Measurements from ENCODE around the gene PSD2.

PSD2 gene

DNA sequence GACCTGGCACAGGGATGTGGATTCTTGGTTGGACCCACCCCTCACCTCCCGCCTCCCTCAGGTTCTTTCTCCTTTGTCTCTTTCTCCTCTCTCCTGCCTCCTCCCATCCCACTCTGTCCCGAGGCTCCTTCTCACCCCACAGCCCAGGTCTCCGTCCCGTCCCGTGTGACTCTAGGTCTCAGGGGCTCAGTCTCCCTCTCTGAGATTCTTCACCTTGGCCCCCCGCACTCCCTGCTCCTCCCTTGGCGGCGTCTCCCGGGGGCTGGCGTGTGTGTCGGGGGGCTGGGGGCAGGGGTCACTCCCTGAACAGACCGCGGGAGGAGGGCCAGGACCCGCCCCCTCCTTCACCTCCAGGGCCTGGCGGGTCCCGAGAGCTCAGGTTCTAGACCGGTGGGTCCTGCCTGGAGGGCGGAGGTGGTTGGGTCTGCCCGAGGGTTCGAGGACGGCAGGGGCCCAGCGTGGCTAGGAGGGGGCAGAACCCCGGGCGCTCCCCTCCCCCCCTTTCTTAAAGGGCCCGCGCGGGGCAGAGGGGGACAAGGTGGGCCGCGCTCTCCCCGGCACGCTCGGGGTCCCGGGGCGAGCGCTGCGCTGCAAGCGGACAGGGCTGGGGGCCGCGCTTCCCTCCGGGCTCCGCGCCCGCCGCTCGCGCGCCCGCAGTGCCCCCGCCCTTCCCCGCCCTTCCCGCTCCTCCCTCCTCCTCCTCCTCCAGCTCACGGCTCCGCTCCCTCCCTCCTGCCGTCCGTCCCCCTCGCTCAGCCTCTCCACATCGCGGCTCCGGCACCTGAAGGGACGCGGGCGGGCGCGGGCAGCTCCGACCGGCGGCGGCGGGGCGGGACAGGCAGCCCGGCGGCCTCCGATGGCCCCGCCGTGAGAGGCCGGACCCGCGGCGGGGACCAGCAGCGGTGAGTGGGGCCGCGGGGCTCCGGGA lies at the start of gene PSD2:
Gene PSD2 (plus strand): TSS at position 735 of the 928 bp plus-strand sequence. CDS start 13,633 bp downstream, outside the sequence.
- DNase-seq: peak; percentile 67

DNA sequence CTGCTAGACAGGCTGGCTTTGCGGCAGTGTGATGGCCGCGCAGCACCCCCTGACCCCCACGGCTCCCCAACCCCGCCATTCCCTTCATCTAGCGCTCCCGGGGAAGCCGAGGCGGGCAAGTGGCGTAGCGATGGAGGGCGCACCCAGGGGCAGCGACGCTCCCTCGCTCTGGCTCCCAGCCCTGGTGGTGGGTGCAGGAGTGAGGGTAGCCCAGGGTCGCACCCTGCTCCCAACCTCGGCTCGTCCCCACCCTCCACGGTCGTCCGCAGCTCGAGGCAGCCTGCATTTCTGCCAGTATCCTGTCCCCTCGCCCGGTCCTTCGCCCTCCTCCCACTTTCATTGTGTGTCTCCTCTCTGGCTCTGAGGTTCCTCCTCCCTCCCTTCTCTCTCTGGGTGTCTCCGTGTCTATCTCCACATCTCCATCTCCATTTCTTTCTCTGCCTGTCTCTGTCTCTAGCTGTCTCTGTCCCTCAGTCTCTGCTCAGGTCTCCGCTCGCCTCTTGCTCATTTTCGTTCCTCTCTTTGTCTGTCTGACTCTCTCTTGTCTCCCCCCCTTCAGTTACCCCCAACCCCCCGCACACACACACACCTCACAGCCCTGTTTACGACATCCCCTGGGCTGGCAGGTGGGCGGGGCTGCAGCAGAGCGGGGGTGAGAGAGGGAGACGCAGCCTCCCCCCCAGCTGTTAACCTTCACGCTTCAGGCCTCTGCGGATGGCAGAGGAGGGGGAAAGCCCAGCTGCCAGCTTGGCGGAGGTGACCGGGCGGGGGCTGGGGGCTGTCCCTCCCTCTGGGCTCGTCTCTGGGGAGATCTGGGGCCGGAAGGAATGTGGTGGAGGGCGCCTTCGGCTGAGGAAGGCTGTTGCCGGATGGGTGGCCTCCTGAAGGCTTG lies 48.7 kb upstream of the PSD2 start:
- peak; percentile 87 for DNase-seq

DNA sequence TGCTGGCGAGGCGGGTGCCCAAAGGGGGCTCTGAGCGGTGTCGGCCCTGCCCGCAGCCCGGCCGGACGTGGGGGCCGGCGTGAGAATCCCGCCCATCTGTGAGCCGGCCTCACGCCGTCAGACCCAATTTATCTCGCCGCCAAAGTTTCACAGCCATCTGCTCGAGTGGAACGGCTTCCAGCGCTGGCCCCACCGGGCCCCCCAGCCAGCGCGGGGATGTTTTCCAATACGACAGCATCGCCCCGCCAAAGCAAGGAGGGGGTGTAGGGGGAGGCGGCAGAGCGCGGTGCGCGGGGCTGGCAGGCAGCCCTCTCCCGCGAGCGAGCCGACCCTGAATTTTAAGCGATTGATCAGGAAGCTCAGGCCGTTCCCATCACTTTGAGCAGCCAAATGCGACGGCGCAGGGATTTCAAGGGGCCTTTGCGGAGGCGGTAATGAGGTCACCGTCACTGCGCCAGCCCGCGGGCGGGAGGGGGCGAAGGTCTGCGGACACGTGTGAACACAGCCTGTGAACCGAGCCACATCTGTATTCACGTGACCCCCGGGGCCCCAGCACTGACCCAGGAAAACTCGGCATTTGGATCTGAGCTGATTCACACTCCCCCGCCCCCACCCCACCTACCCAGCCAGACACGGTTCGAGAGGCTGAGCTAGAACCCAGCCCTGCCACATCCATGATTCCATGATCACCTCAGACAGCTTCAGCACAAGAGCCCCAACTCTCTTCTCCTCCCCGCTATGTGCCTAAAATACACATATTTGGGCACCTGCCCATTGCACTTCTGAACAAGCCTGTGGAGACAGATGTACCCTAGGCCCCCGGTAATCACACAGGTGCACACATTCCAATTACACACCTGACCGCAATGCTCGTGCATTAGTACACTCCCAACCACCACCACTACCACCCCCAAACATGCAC lies 47.8 kb upstream of the PSD2 start:
- DNase-seq: peak; percentile 79

DNA sequence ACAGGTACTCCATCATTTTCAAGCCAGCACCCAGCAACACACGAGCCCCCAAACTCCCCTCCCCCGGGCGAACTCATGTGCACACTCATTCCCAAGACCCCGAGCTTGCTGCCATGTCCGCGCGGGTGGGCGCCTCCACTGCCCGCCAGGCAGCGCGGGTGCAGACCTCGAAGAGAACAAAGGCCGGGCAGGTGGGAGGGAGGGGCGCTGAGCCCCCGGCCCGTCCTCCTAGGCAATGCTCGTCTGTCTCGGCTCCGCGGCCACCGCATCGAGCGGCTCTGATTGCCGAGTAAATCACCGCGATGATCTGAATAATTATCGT lies 47.1 kb upstream of the PSD2 start:
- no peak for DNase-seq

DNA sequence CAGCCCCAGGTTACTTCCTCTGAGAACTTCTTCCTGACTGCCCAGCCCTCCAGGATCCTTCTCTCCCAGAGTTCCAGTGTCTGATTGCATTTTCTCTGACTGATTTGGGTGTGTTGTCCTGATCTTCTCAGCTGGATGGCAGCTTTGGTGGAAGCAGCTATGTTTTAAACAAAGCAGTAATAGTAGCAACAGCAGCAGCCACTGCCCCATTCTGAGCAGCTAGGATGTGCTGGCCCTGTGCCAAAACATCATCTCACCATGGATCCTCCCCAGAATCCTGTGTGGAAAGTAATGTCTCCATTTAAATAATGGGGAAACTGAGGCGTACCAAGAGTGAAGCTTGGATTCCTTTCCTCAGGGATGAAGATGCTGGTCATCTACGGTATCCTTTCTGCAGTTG lies 46.4 kb upstream of the PSD2 start:
- no peak for DNase-seq

DNA sequence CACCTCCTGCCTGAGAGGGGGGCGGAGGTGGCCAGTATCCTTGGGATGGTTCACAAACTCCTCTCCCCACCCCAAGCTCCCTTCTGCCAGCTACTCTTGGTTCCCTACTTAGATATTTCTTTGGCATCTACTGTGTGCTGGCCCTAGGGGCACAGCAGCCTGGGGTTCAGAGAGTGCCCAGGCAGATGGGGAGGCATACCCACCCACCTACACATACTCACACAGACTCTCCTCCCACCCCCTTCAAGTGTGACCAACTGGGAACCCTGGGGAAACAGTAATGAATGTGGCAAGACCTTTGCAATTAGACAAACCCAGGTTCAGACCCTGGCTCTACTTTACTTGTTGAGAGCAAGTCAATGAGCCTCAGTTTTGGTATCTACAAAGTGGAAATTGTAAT lies 44.4 kb upstream of the PSD2 start:
- no peak for DNase-seq

DNA sequence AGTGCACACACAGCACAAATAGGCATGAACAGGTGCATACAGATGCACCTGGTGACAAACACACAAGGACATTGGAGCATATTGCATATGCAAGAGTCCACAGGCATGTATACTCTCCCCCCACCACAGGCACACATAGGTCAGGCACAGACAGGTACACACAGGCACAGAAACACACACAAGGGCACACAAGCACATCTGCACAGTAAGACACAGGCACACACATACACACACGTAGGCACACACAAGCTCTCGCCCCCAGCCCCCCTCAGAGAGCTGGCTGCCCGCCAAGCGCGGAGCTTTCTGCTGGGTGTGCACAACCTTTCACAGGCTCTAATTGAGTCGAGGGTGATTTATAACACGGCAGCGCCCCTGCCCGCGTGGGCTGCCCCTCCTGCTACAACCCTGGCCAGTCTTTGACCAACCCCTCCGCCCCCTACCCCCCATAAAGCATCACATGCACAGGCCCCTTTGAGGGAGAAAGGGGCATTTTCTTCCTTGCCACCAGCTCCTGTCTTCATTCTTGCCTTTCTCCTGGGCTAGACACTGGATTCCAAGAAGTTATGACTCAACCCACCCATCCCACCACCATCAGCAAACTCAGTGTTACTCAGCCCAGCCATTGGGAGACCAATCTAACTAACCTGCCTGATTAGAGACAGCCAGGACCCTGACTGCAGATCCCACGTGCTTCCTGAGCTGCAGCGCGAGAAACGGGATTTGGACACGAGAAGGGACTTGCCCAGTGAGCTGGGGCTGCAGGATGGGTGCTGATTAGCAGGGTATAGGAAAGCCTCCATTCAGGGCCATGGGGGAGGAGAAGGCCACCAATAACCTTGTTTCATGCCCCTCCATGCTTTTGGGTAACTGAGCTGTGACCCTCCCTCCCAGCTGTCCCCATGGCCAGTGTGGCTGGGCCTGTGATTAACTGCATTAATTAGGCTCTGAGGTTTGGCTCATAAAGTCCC lies 42.8 kb upstream of the PSD2 start:
- no peak for DNase-seq

DNA sequence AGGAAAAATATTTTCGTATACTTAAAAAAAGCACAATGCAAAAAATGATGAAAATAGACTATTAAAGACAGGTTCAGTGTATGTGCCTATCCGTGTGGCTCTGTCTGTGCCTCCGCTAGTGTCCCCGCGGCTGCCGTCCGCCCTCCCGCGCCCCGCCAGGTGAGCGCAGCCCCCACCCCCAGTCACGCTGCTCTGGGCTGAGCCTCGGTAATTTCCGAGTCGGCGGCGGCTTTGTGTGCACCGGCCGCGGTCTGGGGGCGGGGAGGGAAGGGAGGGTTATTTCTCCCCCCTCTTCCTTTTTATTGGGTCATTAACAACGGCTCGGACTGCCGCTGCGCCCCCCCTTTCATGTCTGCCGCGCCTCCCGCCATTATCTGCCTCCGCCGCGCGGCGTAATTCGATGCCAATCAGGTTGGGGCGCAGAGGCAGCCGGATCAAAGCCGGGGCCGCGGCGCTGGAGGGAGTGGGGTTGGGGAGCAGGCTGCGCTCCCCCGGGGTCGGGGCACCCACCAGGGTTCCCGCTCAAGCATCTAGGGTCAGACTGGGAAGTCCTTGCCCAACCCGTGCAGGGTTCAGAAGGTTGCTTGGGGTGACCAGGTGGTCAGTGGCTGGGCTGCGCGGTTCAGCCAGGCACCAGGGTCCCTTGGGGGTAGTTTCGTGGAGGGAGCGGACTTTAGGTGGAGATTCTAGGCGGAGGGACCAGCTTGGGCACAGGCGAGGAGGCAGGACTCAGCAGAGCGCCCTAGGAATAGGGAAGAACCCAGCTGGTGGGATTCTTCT lies 39.5 kb upstream of the PSD2 start:
- DNase-seq: no peak

DNA sequence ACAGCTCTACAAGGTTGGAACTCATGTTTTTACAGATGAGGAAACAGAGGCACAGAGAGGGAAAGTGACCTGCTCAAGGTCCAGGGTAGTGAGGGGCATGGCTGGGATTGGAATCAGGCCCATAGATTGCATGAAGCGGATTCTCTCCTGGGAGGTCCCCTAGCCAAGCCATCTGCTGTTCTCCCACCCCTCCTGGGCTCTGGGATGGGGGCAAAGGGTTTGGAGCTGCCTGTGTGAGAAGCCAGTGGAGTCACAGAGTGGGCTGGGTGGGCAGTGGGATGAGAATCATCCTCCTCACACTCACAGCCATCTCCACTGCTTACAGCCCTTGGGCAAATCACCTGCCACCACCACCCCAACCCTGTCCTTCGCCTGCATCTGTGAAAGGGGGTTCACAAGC lies 38.6 kb upstream of the PSD2 start:
- no peak for DNase-seq

DNA sequence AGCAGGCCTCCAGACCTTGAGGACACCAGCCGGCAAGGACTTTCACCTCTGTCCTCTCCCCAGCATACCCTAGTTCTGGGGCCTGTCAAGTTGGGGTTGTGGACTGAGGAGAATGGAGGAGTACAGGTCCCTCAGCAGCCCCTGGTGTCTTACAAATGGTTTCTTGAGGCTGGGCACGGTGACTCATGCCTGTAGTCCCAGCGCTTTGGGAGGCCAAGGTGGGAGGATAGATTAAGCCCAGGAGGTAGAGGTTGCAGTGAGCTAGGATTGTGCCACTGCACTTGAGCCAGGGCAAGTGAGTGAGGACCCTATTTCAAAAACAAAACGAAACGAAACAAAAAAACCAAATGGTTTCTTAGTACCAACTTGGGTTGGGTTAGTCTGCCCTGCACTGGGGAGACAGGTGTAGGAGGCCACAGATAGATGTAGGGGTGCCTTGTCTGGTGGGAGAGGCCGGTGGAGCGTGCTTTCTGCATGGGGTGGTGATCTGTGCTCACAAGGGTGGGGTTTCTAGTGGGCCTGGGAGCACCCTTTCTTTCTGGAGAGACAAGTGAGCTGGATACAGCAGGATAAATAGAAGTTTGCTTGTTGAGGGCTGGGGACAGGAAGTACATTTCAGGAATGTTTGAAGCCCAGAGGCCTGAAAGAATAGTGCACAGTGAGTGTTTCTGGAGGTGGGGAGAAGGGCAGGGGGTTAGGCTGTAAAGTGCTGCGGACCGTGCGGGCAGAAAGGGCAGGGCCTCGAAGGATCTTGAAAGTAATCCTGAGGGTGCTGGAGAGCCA lies 37.7 kb upstream of the PSD2 start:
- DNase-seq: no peak

DNA sequence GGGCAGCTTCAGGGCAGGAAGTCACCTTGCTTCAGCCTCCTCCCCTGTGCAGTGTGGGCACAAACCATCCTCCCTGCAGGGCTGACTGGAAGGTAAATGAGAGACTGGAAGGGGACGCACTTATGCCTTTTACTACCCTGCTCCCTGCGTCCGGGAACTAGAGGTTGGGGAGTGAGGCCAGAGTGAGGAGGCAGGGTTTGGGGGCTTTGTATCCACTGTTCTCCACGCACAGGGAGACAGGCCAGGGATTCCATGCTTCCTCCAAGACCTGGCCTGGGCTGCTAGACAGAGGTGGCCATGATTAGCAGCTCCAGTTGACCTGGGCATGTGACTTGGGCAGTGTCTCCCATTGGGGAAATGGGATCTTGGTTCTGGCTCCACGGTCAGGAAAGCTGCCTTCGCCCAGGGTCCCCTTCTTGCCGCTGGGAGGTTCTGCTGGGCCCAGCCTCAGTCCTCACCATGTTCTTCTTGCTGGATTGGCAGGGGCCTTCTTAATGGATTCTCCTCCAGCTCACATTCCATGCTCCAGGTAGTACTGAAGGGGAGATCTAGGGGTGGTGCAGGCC lies 37.0 kb upstream of the PSD2 start:
- no peak for DNase-seq

DNA sequence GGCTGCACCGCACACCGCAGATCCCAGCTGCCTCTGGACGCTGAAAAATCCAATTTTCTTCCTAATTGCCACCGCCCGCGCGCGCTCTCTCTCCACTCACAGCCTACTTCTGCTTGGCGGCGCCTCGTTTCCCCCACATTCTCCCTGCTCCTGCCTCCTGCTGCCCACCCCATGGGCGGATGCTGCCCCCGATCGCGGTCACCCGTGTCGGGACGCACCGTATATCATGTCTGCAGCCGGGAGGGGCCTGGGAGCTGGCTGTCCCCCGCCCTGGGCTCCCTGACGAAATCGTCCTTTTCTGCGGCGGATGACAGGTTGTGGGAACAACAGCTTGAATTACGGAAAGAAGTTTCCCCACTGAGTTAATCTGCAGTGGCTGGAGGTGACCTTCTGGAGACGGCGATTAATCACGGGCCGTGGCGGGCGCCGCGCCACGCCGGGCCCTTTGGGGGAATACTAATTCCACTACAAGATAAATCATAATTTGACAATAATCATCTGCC lies 36.3 kb upstream of the PSD2 start:
- DNase-seq: no peak

DNA sequence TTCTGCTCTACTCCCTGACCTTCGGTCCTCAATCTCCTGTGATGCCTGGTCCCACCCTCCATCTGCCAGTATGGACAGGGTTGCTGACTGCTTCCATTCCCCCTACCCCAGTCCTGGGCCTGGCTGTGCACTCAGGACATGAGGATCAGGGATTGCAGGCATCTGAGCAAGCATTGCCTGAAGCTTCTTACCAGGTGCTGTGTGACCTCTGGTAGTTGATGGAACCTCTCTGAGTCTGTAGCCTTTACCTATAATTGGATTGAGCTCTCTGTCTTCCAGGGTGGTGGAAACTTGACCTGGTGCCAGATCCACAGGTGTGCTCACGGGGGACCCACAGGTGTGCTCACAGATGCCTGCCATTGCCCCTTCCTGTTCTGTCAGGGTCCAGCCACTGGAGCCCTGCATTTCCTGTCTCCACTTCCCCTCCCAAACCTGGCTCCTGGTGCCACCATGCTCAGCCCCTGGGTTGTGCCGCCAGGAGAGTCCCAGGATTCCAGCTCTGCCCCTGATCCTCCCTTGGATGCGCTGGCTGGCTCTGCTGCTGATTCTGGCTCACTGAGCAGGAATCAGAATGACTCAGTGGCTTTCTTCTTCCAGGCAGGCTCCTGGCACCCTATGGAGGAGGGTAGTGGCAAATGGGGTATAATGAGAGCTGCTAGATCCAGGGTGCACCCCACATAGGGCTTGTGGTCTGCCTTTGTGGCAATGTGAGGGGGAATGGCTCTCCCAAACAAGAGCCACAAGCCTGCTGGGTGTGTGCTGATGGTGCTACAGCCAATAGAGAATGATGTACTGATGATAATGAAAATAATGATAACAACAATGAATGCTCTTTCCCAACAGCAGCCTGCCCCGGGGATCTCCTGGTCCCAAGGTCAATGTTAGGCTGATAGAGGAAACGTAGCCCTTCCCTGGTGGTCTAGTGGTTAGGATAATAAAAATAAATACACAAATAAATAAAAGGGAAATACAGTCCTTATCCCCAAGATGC lies 35.2 kb upstream of the PSD2 start:
- DNase-seq: no peak

DNA sequence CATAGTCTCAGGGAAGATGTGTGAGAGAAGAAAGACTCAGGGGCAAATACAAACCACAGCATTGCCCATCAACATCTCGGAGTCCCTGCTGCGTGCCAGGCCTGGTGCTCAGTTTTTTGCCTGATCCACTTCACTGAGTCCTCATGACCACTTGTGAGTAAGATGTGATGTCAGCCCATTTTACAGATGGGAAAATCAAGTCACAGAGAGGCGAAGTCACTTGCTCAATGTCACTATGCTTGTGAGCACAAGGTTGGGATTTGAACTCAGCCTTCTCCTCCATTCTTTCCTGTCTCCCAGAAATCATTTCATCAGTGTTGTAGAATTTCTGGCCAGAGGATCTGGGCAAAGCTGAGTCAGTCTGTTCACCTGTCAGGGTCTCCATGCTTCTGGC lies 34.6 kb upstream of the PSD2 start:
- DNase-seq: no peak

DNA sequence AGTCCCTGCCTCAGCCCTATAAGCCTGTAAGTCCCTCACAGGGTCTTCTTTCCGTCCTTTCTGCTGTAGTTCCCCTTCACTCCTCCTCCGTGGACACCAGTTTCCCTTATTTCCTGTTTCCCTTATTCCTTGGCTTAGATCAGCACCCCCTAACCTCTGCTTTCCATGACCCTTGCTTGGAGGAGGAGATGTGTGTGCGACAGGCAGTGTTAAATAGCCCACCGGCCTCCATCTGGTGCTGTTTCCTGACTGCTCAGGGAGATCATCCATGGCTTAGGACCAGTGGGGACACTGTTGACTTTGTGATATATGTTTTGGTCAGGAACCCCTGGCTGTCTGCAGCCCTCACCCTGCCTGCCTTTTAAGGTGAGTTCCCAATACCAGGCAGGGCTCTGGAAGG lies 34.1 kb upstream of the PSD2 start:
- DNase-seq: no peak

DNA sequence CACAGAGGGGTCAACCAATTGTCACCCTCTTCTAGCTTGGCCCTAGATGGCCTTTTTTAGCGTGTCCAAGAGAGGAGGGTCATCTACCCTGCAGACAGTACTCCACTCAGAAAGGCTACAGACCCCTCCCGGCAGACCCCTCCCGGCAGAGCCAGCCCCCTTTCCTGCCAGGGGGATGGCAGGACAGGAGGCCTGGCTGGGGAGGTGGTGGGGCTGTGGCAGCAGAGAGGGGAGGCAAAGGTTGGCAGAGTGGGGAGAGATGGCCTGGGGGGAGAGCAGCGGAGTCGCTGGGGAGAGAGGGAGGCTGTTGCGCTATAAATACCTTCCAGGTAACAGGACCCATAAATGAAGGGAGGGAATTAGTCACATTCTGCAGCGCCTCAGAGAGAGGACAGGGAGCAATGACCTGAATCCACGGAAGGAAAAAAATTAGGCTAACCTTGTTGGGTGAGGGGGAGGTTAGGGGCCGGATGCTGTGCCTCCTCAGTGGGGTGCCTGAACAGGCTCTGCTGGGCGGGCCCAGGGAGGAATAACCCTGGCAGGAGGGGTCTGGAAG lies 32.9 kb upstream of the PSD2 start:
- DNase-seq: no peak

DNA sequence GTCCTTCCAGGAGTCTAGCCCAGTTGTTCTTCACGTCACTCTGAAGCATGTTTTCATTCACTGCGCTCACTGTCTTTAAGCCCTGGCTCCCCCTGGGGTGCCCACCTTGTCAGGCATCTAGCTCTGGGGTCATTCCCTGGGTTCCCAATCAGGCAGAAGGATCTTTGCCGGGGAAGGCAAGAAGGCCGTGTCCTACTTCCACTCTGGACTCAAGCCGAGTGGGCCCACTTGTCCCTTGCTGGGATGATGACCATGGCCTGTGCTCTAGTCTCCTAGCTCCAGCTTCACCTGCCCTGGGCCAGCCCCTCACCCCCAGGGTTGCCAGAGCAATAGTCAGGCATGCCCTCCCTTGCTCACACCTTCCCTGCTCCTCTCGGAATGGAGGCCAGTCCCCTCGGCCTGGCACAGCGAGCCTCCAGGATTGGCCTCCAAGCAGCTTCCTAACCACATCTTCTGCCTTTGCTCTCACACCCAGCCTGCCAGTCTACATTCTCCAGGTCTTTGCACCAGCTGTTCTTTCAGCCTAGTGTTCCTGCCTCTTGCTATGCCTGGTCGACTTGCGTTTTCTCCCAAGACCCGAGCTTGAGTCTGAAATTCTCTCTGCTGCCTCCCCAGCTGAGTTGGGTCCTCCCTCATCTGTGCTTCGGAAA lies 32.2 kb upstream of the PSD2 start:
- DNase-seq: no peak
